ENCODE measurements around the gene ROCK2. TPM values are rescaled to one million over a fixed set of nuclear protein-coding genes. Genes with fewer than 3 reads are reported as not detected.

Gene ROCK2
- total RNA-seq, 1 experiment from 2014 or later, result 49.4 TPM

GRCh38 chr2:11390399-11390658 lies 45.9 kb upstream of the ROCK2 start:
- Histone ChIP-seq H3K4me1 (ENCODE audit: insufficient read depth, low read length, poor library complexity, severe bottlenecking) (no peaks in the 10 kb centered on the region), H3K9me3 (ENCODE audit: low read depth, low read length, poor library complexity, severe bottlenecking) (no peaks in the 10 kb centered on the region), H3K27me3 (replicated peaks; ENCODE audit: insufficient read depth, low read depth, low read length, poor library complexity) (no peaks in the 10 kb centered on the region), H3K36me3 (ENCODE audit: insufficient read depth, low read length, poor library complexity, severe bottlenecking) (no peaks in the 10 kb centered on the region), H3K27ac (ENCODE audit: low read depth, low read length, poor library complexity, severe bottlenecking) (no peak overlapping the region), H3K4me3 (ENCODE audit: low read depth, low read length, poor library complexity, severe bottlenecking) (no peak overlapping the region)
- intact Hi-C loops (cut with micrococcal nuclease; ENCODE audit: unreplicated experiment), result no loop called here
- ChIA-PET CTCF (no interaction called here), POLR2A (ENCODE audit: low non-redundant PET) (no interaction called here)
- BruUV-seq (replicated peaks), result no TSS peak
- TF ChIP-seq CTCF (conservative IDR thresholded peaks at IDR 0.05; ENCODE audit: low read depth, low read length) (no peak), EZH2 (IDR thresholded peaks at IDR 0.05; ENCODE audit: borderline replicate concordance, low read depth, low read length, poor library complexity, severe bottlenecking) (no peak)
- no peak for DNase-seq (ENCODE audit: low spot score)

GRCh38 chr2:11389551-11390398 lies 45.3 kb upstream of the ROCK2 start:
- POLR2A ChIA-PET (ENCODE audit: low non-redundant PET), result no interaction called here
- CTCF ChIA-PET, result no interaction called here
- no peak overlapping the region for H3K4me3 ChIP-seq (ENCODE audit: low read depth, low read length, poor library complexity, severe bottlenecking)
- no peak for TF ChIP-seq EZH2 (IDR thresholded peaks at IDR 0.05; ENCODE audit: borderline replicate concordance, low read depth, low read length, poor library complexity, severe bottlenecking)
- no peak for TF ChIP-seq CTCF (conservative IDR thresholded peaks at IDR 0.05; ENCODE audit: low read depth, low read length)
- DNase-seq (ENCODE audit: low spot score), result no peak
- intact Hi-C loops (cut with micrococcal nuclease; ENCODE audit: unreplicated experiment), result no loop called here
- H3K27ac ChIP-seq (ENCODE audit: low read depth, low read length, poor library complexity, severe bottlenecking), result no peak overlapping the region
- no peaks in the 10 kb centered on the region for H3K4me1 ChIP-seq (ENCODE audit: insufficient read depth, low read length, poor library complexity, severe bottlenecking)
- no peaks in the 10 kb centered on the region for H3K9me3 ChIP-seq (ENCODE audit: low read depth, low read length, poor library complexity, severe bottlenecking)
- no peaks in the 10 kb centered on the region for H3K36me3 ChIP-seq (ENCODE audit: insufficient read depth, low read length, poor library complexity, severe bottlenecking)
- H3K27me3 ChIP-seq (replicated peaks; ENCODE audit: insufficient read depth, low read depth, low read length, poor library complexity), result no peaks in the 10 kb centered on the region
- BruUV-seq (replicated peaks), result no TSS peak

GRCh38 chr2:11389052-11389420 lies 44.6 kb upstream of the ROCK2 start:
- POLR2A ChIA-PET (ENCODE audit: low non-redundant PET), result no interaction called here
- no peaks in the 10 kb centered on the region for H3K27me3 ChIP-seq (replicated peaks; ENCODE audit: insufficient read depth, low read depth, low read length, poor library complexity)
- no peak for TF ChIP-seq CTCF (conservative IDR thresholded peaks at IDR 0.05; ENCODE audit: low read depth, low read length)
- no peak for TF ChIP-seq EZH2 (IDR thresholded peaks at IDR 0.05; ENCODE audit: borderline replicate concordance, low read depth, low read length, poor library complexity, severe bottlenecking)
- no peaks in the 10 kb centered on the region for H3K4me1 ChIP-seq (ENCODE audit: insufficient read depth, low read length, poor library complexity, severe bottlenecking)
- H3K27ac ChIP-seq (ENCODE audit: low read depth, low read length, poor library complexity, severe bottlenecking), result no peak overlapping the region
- no peaks in the 10 kb centered on the region for H3K9me3 ChIP-seq (ENCODE audit: low read depth, low read length, poor library complexity, severe bottlenecking)
- DNase-seq (ENCODE audit: low spot score), result no peak
- intact Hi-C loops (cut with micrococcal nuclease; ENCODE audit: unreplicated experiment), result no loop called here
- H3K4me3 ChIP-seq (ENCODE audit: low read depth, low read length, poor library complexity, severe bottlenecking), result no peak overlapping the region
- CTCF ChIA-PET, result no interaction called here
- no TSS peak for BruUV-seq (replicated peaks)
- no peaks in the 10 kb centered on the region for H3K36me3 ChIP-seq (ENCODE audit: insufficient read depth, low read length, poor library complexity, severe bottlenecking)

Measured in A673 (cell line).